ENCODE measurements around the gene COMMD10.

DNA sequence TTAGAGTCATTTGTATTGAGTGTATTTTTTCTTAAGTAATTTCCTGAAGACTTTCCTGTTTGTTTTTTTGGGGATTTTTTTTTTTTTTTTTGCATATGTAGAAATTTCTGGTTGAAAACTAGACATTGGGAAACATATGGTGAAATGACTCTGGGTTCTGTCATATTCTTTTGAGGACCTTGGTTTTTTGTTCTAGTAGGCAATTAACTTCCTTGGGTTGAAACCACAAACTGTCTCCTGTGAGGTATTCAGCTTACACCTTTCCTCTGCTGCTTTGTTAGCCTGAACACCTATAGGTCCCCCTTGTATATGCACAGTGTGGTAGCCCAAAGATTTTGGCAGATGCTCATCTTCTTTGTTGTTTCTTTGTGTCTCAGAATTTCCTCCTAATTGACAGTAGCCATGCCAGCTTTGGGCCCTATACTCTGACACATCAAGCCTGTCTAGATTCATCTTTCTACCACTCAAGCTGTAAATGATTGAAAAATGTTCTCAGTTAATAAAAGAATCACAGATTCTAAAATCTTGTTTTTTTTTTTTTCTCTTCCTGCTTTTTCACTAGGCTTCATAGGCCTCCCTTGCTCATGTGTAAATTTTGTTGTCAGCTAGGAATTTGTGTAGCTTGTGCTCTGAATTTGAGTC, 140.6 kb downstream of the COMMD10 start:
- TF ChIP-seq, protein P1, sequence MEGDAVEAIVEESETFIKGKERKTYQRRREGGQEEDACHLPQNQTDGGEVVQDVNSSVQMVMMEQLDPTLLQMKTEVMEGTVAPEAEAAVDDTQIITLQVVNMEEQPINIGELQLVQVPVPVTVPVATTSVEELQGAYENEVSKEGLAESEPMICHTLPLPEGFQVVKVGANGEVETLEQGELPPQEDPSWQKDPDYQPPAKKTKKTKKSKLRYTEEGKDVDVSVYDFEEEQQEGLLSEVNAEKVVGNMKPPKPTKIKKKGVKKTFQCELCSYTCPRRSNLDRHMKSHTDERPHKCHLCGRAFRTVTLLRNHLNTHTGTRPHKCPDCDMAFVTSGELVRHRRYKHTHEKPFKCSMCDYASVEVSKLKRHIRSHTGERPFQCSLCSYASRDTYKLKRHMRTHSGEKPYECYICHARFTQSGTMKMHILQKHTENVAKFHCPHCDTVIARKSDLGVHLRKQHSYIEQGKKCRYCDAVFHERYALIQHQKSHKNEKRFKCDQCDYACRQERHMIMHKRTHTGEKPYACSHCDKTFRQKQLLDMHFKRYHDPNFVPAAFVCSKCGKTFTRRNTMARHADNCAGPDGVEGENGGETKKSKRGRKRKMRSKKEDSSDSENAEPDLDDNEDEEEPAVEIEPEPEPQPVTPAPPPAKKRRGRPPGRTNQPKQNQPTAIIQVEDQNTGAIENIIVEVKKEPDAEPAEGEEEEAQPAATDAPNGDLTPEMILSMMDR (conservative IDR thresholded peaks at IDR 0.05; ENCODE audit: low read depth, low read length) = no peak
- TF ChIP-seq CEBPB (IDR thresholded peaks at IDR 0.05; ENCODE audit: low read depth, low read length) = no peak
- TF ChIP-seq RAD21 (IDR thresholded peaks at IDR 0.05; ENCODE audit: low read length) = no peak
- no peak for TF ChIP-seq POLR2A (IDR thresholded peaks at IDR 0.05; ENCODE audit: low read depth, low read length)
- TF ChIP-seq, protein P2, sequence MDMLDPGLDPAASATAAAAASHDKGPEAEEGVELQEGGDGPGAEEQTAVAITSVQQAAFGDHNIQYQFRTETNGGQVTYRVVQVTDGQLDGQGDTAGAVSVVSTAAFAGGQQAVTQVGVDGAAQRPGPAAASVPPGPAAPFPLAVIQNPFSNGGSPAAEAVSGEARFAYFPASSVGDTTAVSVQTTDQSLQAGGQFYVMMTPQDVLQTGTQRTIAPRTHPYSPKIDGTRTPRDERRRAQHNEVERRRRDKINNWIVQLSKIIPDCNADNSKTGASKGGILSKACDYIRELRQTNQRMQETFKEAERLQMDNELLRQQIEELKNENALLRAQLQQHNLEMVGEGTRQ (IDR thresholded peaks at IDR 0.05; ENCODE audit: low read depth, low read length) = no peak
- TF ChIP-seq MXI1 (IDR thresholded peaks at IDR 0.05; ENCODE audit: borderline replicate concordance, low read depth, low read length) = no peak
- no peak for TF ChIP-seq RFX5 (IDR thresholded peaks at IDR 0.05; ENCODE audit: low read depth, low read length)
- TF ChIP-seq SMC3 (IDR thresholded peaks at IDR 0.05; ENCODE audit: low read depth, low read length) = no peak
- no peak for TF ChIP-seq RCOR1 (IDR thresholded peaks at IDR 0.05; ENCODE audit: insufficient replicate concordance, low read length)

All from IMR-90 (cell line).